Liver (tissue), 9 donors: Measurements from ENCODE around the gene SPTLC1. TPM values are rescaled to one million over a fixed set of nuclear protein-coding genes. Genes with fewer than 3 reads are reported as not detected.
"Not testable (repeated sequence)": the region's sequence is repeated elsewhere in the genome, so short reads cannot be mapped to it uniquely, and the experiment has no call there.

ENCODE experiments used
- DNase-seq: peaks from one replicate; pipeline ENCODE4 v3.0.0-alpha.2; 2017; ENCODE audit warnings: low spot score
- H3K27ac ChIP-seq, 2 donors: one replicate each; pipeline ENCODE4 v1.7.0; 2013; ENCODE audit warnings: inconsistent platforms in 2 of 2, low read length in 2 of 2, control low read depth in 1 of 2, low read depth in 1 of 2, mild to moderate bottlenecking in 1 of 2
- H3K27me3 ChIP-seq, 4 donors: one replicate each; pipeline versions ENCODE4 v1.6.1 to v1.7.0; 2013; ENCODE audit warnings: low read length in 3 of 4, inconsistent platforms in 1 of 4, mild to moderate bottlenecking in 1 of 4, moderate library complexity in 1 of 4; ENCODE audit not compliant: control insufficient read depth in 4 of 4, insufficient read depth in 4 of 4
- H3K36me3 ChIP-seq, 4 donors: one replicate each; pipeline versions ENCODE4 v1.6.1 to v1.7.0; 2013; ENCODE audit warnings: low read length in 3 of 4, mild to moderate bottlenecking in 3 of 4, low read depth in 1 of 4, moderate library complexity in 1 of 4; ENCODE audit not compliant: control insufficient read depth in 4 of 4, insufficient read depth in 3 of 4
- H3K4me1 ChIP-seq, 4 donors: one replicate each; pipeline versions ENCODE4 v1.6.1 to v1.7.0; 2013; ENCODE audit warnings: low read length in 3 of 4, mild to moderate bottlenecking in 3 of 4, moderate library complexity in 1 of 4; ENCODE audit not compliant: control insufficient read depth in 4 of 4, insufficient read depth in 4 of 4
- H3K4me3 ChIP-seq, 3 donors: one replicate each; pipeline versions ENCODE4 v1.6.1 to v1.7.0; 2013; ENCODE audit warnings: low read length in 3 of 3, control low read depth in 1 of 3, low read depth in 1 of 3, mild to moderate bottlenecking in 1 of 3
- H3K9ac ChIP-seq, 2 donors: one replicate each; pipeline ENCODE4 v1.7.0; 2013; ENCODE audit warnings: low read length in 2 of 2, mild to moderate bottlenecking in 2 of 2, moderate library complexity in 2 of 2, control low read depth in 1 of 2, low read depth in 1 of 2
- H3K9me3 ChIP-seq, 4 donors: one replicate each; pipeline versions ENCODE4 v1.6.1 to v1.7.0; 2013; ENCODE audit warnings: low read length in 3 of 4; ENCODE audit not compliant: control insufficient read depth in 4 of 4
- ATF3 ChIP-seq: IDR thresholded peaks from 2 replicates; pipeline ENCODE4 v1.6.1; 2016; ENCODE audit warnings: antibody characterized with exemption
- CTCF ChIP-seq: fragments of 150-350 bp; IDR thresholded peaks from 2 replicates; pipeline ENCODE4 v1.5.1; 2017; ENCODE audit warnings: improper control_type of control experiment, low read depth, low read length; ENCODE audit not compliant: missing input control
- EGR1 ChIP-seq, 2 donors: IDR thresholded peaks; 2 replicates each; pipeline ENCODE4 v1.6.1; 2016 to 2018; ENCODE audit warnings: antibody characterized with exemption in 2 of 2, low read depth in 2 of 2
- FOXA1 ChIP-seq: IDR thresholded peaks from 2 replicates; pipeline ENCODE4 v1.6.1; 2016; ENCODE audit warnings: antibody characterized with exemption
- FOXA2 ChIP-seq: IDR thresholded peaks from 2 replicates; pipeline ENCODE4 v1.6.1; 2016; ENCODE audit warnings: antibody characterized with exemption
- GABPA ChIP-seq, 2 donors: IDR thresholded peaks in 1 of 2; conservative IDR thresholded peaks in 1 of 2; 2 replicates each; pipeline ENCODE4 v1.6.1; 2016; ENCODE audit warnings: antibody characterized with exemption in 2 of 2, mild to moderate bottlenecking in 1 of 2, moderate library complexity in 1 of 2
- HNF4A ChIP-seq, 2 donors: conservative IDR thresholded peaks; 2 replicates each; pipeline ENCODE4 v1.6.1; 2016; ENCODE audit warnings: antibody characterized with exemption in 2 of 2, mild to moderate bottlenecking in 2 of 2
- HNF4G ChIP-seq: IDR thresholded peaks from 2 replicates; pipeline ENCODE4 v1.6.1; 2016; ENCODE audit warnings: antibody characterized with exemption
- JUND ChIP-seq, 2 donors: IDR thresholded peaks; 2 replicates each; pipeline ENCODE4 v1.6.1; 2016; ENCODE audit warnings: antibody characterized with exemption in 2 of 2
- NR2F2 ChIP-seq: IDR thresholded peaks from 2 replicates; pipeline ENCODE4 v1.6.1; 2016; ENCODE audit warnings: antibody characterized with exemption
- REST ChIP-seq: IDR thresholded peaks from 2 replicates; pipeline ENCODE4 v1.6.1; 2016; ENCODE audit warnings: antibody characterized with exemption, mild to moderate bottlenecking
- RXRA ChIP-seq, 2 donors: IDR thresholded peaks; 2 replicates each; pipeline ENCODE4 v1.6.1; 2017 to 2018; ENCODE audit warnings: antibody characterized with exemption in 2 of 2, mild to moderate bottlenecking in 1 of 2
- SP1 ChIP-seq: IDR thresholded peaks from 2 replicates; pipeline ENCODE4 v1.6.1; 2018; ENCODE audit warnings: antibody characterized with exemption, mild to moderate bottlenecking
- TAF1 ChIP-seq: conservative IDR thresholded peaks from 2 replicates; pipeline ENCODE4 v1.6.1; 2016; ENCODE audit warnings: antibody characterized with exemption, mild to moderate bottlenecking
- YY1 ChIP-seq: IDR thresholded peaks from 2 replicates; pipeline ENCODE4 v1.6.1; 2016; ENCODE audit warnings: antibody characterized with exemption, mild to moderate bottlenecking
- WGBS: extraction: QIAGEN DNeasy Blood & Tissue Kit; methylation state at CpG from one replicate; pipeline ENCODE4 v1.1.7; 2013; 5-methylcytosine and 5-hydroxymethylcytosine counted together
- polyA plus RNA-seq, 2 donors: library from polyadenylated mRNA; stranded (reverse) in 1 of 2; unstranded in 1 of 2; fragments of 200-250 nt in 1 of 2; fragments of >200 nt in 1 of 2; fragmentation: Nextera tagmentation in 1 of 2; extraction: Ambion mirVana in 1 of 2; gene quantifications; one replicate each; pipeline versions ENCODE4 v1.2.1 to v1.2.3, GENCODE V29; 2013 to 2015
- total RNA-seq, 2 donors: library from RNA; depleted of rRNA; stranded (reverse); fragments of >200 nt; gene quantifications; one replicate each; pipeline ENCODE4 v1.2.3, GENCODE V29; 2014
- donor health status: healthy.
- donor health status: healthy.
- donor health status: healthy.
- donor health status: healthy.
- donor health status: healthy.

The SPTLC1 gene
- total and polyA plus RNA-seq, 4 donors = 9.9 to 38.0 (median 19.8) TPM

- Histone ChIP-seq H3K27me3 (no peaks in the 10 kb centered on the region), H3K27ac (peak overlapping the region; percentile 48 to 54), H3K4me3 (no peak overlapping the region), H3K9ac (no peak overlapping the region), H3K36me3 (no peaks in the 10 kb centered on the region), H3K4me1 (peaks cover 5 to 11% (median 7%) of the 10 kb centered on the region in 4 donors), H3K9me3 (no peaks in the 10 kb centered on the region)
- 90% methylated on average over 2 of the region's 2 CpGs for WGBS
- no peak for DNase-seq
- TF ChIP-seq HNF4A (conservative IDR thresholded peaks at IDR 0.05) = no peak
- no peak for TF ChIP-seq TAF1
- no peak for TF ChIP-seq NR2F2
- TF ChIP-seq REST = no peak
- TF ChIP-seq FOXA1 = no peak
- peak in 1 of 2 donors; percentile 46 for TF ChIP-seq RXRA (IDR thresholded peaks at IDR 0.05)
- TF ChIP-seq HNF4G = no peak
- no peak for TF ChIP-seq GABPA (IDR thresholded peaks at IDR 0.05 in 1 of 2, conservative IDR thresholded peaks at IDR 0.05 in 1 of 2)
- TF ChIP-seq JUND (IDR thresholded peaks at IDR 0.05) = no peak
- TF ChIP-seq SP1 = peak; percentile 70
- no peak for TF ChIP-seq EGR1 (IDR thresholded peaks at IDR 0.05; ENCODE audit: low read depth in 2 of 2)
- TF ChIP-seq YY1 = no peak
- TF ChIP-seq ATF3 = no peak
- no peak for TF ChIP-seq FOXA2
- no peak for TF ChIP-seq CTCF
Observed at GRCh38 chr9:92010705-92011536, 104.3 kb downstream of the SPTLC1 start.

- peaks cover 5 to 11% (median 7%) of the 10 kb centered on the region in 4 donors for H3K4me1 ChIP-seq
- 30% methylated on average over 8 of the region's 8 CpGs for WGBS
- TF ChIP-seq ATF3 = peak; percentile 38
- peak in 1 of 2 donors; percentile 26 for TF ChIP-seq JUND (IDR thresholded peaks at IDR 0.05)
- peak; percentile 56 to 72 for TF ChIP-seq RXRA (IDR thresholded peaks at IDR 0.05)
- peak; percentile 49 to 53 for TF ChIP-seq HNF4A (conservative IDR thresholded peaks at IDR 0.05)
- not testable (repeated sequence) for H3K9me3 ChIP-seq, H3K4me3 ChIP-seq, DNase-seq, H3K9ac ChIP-seq, H3K36me3 ChIP-seq, H3K27me3 ChIP-seq
- H3K27ac ChIP-seq = peak overlapping the region; percentile 48 to 54
Observed at GRCh38 chr9:92010253-92010652, 105.0 kb downstream of the SPTLC1 start.
